Uterus (tissue), 2 donors: ENCODE measurements around the gene TTC23.

ENCODE experiments used
- CTCF ChIP-seq, 4 experiments: fragments of 200-600 bp in 2 of 4; fragments of 450-650 bp in 2 of 4; sonication (generic) in 2 of 4; IDR thresholded peaks; one replicate each; pipeline ENCODE4 v1.5.1; 2016 to 2019; ENCODE audit warnings: antibody characterized with exemption in 4 of 4, mild to moderate bottlenecking in 2 of 4, moderate library complexity in 1 of 4
- POLR2A ChIP-seq, 2 donors: fragments of 450-650 bp; IDR thresholded peaks; one replicate each; pipeline ENCODE4 v1.6.1; 2016; ENCODE audit warnings: antibody characterized with exemption in 2 of 2, mild to moderate bottlenecking in 1 of 2, moderate library complexity in 1 of 2

GRCh38 chr15:99126131-99126588 lies 123.2 kb downstream of the TTC23 start:
- TF ChIP-seq POLR2A (IDR thresholded peaks at IDR 0.05) (no peak), CTCF (IDR thresholded peaks at IDR 0.05) (no peak)
